Measurements from ENCODE around the gene TLR5.

Gene TLR5

GRCh38 chr1:223140611-223141405 lies 2.2 kb downstream of the TLR5 start:
- no peak overlapping the region for H2AFZ ChIP-seq (ENCODE audit: low read depth, low read length)
- H3K9me3 ChIP-seq (ENCODE audit: insufficient read depth, low read length): no peaks in the 10 kb centered on the region
- TF ChIP-seq CTCF (IDR thresholded peaks at IDR 0.05; ENCODE audit: low read depth, low read length): no peak
- TF ChIP-seq EZH2phosphoT487 (IDR thresholded peaks at IDR 0.05; ENCODE audit: low read depth): no peak
- no peak overlapping the region for H3K4me2 ChIP-seq (ENCODE audit: low read length)
- no peak overlapping the region for H3K4me3 ChIP-seq (ENCODE audit: low read length)
- H3K79me2 ChIP-seq (ENCODE audit: low read length): no peaks in the 10 kb centered on the region
- H3K4me1 ChIP-seq (ENCODE audit: low read length): peaks cover 3% of the 10 kb centered on the region; the same call in 1 of the 2 replicates
- H4K20me1 ChIP-seq (ENCODE audit: insufficient read depth, low read length): no peaks in the 10 kb centered on the region
- no peak overlapping the region for H3K27ac ChIP-seq (ENCODE audit: low read length)
- H3K27me3 ChIP-seq (ENCODE audit: low read depth, low read length): peaks cover 32% of the 10 kb centered on the region
- no peak overlapping the region for H3K9ac ChIP-seq (ENCODE audit: low read length)
- H3K36me3 ChIP-seq (replicated peaks; ENCODE audit: low read depth, low read length): no peaks in the 10 kb centered on the region

GRCh38 chr1:223137455-223138085 lies 5.5 kb downstream of the TLR5 start:
- Histone ChIP-seq H2AFZ (ENCODE audit: low read depth, low read length) (no peak overlapping the region), H3K9ac (ENCODE audit: low read length) (no peak overlapping the region), H3K27me3 (ENCODE audit: low read depth, low read length) (peaks cover 45% of the 10 kb centered on the region), H3K27ac (ENCODE audit: low read length) (no peak overlapping the region), H3K9me3 (ENCODE audit: insufficient read depth, low read length) (no peaks in the 10 kb centered on the region), H3K4me2 (ENCODE audit: low read length) (no peak overlapping the region), H3K4me1 (ENCODE audit: low read length) (peaks cover 15% of the 10 kb centered on the region), H3K79me2 (ENCODE audit: low read length) (no peaks in the 10 kb centered on the region), H3K4me3 (ENCODE audit: low read length) (no peak overlapping the region), H4K20me1 (ENCODE audit: insufficient read depth, low read length) (no peaks in the 10 kb centered on the region), H3K36me3 (replicated peaks; ENCODE audit: low read depth, low read length) (no peaks in the 10 kb centered on the region)
- TF ChIP-seq EZH2phosphoT487 (IDR thresholded peaks at IDR 0.05; ENCODE audit: low read depth): no peak
- TF ChIP-seq CTCF (IDR thresholded peaks at IDR 0.05; ENCODE audit: low read depth, low read length): no peak

- Histone ChIP-seq H3K27ac (ENCODE audit: low read length) (no peak overlapping the region), H3K36me3 (replicated peaks; ENCODE audit: low read depth, low read length) (no peaks in the 10 kb centered on the region), H2AFZ (ENCODE audit: low read depth, low read length) (no peak overlapping the region), H3K4me2 (ENCODE audit: low read length) (no peak overlapping the region), H3K9ac (ENCODE audit: low read length) (no peak overlapping the region), H3K4me1 (ENCODE audit: low read length) (peaks cover 12% of the 10 kb centered on the region), H3K9me3 (ENCODE audit: insufficient read depth, low read length) (no peaks in the 10 kb centered on the region), H3K79me2 (ENCODE audit: low read length) (no peaks in the 10 kb centered on the region), H4K20me1 (ENCODE audit: insufficient read depth, low read length) (no peaks in the 10 kb centered on the region), H3K27me3 (ENCODE audit: low read depth, low read length) (peaks cover 50% of the 10 kb centered on the region), H3K4me3 (ENCODE audit: low read length) (no peak overlapping the region)
- peak; percentile 18; the same call in 1 of the 2 replicates for TF ChIP-seq CTCF (IDR thresholded peaks at IDR 0.05; ENCODE audit: low read depth, low read length)
- TF ChIP-seq EZH2phosphoT487 (IDR thresholded peaks at IDR 0.05; ENCODE audit: low read depth): no peak
Observed at GRCh38 chr1:223136086-223136485, 7.0 kb downstream of the TLR5 start.

GRCh38 chr1:223135176-223135942 lies 7.7 kb downstream of the TLR5 start:
- Histone ChIP-seq H3K27ac (ENCODE audit: low read length) (no peak overlapping the region), H3K27me3 (ENCODE audit: low read depth, low read length) (peaks cover 55% of the 10 kb centered on the region), H3K4me2 (ENCODE audit: low read length) (no peak overlapping the region), H3K9ac (ENCODE audit: low read length) (no peak overlapping the region), H3K4me3 (ENCODE audit: low read length) (no peak overlapping the region), H4K20me1 (ENCODE audit: insufficient read depth, low read length) (no peaks in the 10 kb centered on the region), H3K9me3 (ENCODE audit: insufficient read depth, low read length) (no peaks in the 10 kb centered on the region), H2AFZ (ENCODE audit: low read depth, low read length) (no peak overlapping the region), H3K36me3 (replicated peaks; ENCODE audit: low read depth, low read length) (no peaks in the 10 kb centered on the region), H3K4me1 (ENCODE audit: low read length) (peaks cover 12% of the 10 kb centered on the region), H3K79me2 (ENCODE audit: low read length) (no peaks in the 10 kb centered on the region)
- TF ChIP-seq EZH2phosphoT487 (IDR thresholded peaks at IDR 0.05; ENCODE audit: low read depth): no peak
- TF ChIP-seq CTCF (IDR thresholded peaks at IDR 0.05; ENCODE audit: low read depth, low read length): no peak
